Measurements from ENCODE around the gene NELFCD.
"Not testable (repeated sequence)": the region's sequence is repeated elsewhere in the genome, so short reads cannot be mapped to it uniquely, and the experiment has no call there.

Gene NELFCD

DNA sequence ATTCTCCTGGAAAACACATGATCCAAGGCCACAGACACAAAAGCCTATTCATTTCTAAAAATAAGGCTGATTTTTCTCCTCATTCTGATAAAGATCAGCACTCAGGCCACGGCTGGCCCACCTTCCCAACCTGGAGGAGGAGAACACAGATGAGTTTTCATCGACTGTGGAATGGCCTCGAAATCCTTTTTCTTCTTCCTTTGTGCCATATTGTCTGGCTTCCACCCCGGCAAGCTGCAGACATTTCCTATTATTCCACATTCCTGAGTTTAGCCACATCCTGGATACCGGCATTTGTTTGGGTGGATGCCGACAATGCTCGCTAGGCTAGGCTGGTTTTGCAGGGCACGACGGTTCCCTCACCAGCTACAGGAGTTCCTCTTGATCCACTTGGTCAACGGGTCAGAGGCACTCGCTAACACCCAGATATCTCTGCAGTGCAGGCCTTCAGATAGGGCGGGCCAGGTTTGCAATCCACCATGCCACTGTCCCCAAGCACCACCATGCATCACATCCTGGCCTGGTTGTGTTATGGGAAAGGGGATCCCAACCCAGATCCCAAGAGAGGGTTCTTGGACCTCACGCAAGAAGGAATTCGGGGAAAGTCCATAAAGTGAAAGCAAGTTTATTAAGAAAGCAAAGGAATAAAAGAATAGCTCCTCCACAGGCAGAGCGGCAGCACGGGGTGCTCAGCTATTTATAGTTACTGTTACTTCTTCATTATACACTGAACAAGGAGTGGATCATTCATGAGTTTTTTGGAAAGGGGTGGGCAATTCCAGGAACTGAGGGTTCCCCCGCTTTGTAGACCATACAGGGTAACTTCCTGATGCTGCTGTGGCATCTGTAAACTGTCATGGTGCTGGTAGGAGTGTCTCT, 30.2 kb downstream of the NELFCD start:
- Histone ChIP-seq H4K8ac (ENCODE audit: low read depth, low read length) (no peak overlapping the region), H3K79me2 (ENCODE audit: control insufficient read depth, insufficient read depth, low read length, poor library complexity) (peaks cover 7% of the 10 kb centered on the region), H3K4me1 (ENCODE audit: control insufficient read depth in 1 of 2, insufficient read depth in 2 of 2, low read length in 2 of 2) (peaks cover 29 to 32% of the 10 kb centered on the region in 2 experiments), H3K27ac (ENCODE audit: low read depth, low read length) (peak overlapping the region; percentile 88), H2BK5ac (ENCODE audit: low read depth, low read length, poor library complexity) (peak overlapping the region; percentile 78), H2BK120ac (ENCODE audit: insufficient read depth, low read length, poor library complexity) (peak overlapping the region; percentile 81), H3K9me3 (ENCODE audit: insufficient read depth, low read depth, low read length) (no peaks in the 10 kb centered on the region), H3K18ac (ENCODE audit: low read length) (peak overlapping the region; percentile 38), H2AFZ (ENCODE audit: insufficient read depth, low read length, poor library complexity) (no peak overlapping the region), H3K9ac (ENCODE audit: low read length) (no peak overlapping the region), H3K4me2 (ENCODE audit: low read length) (no peak overlapping the region), H3K27me3 (ENCODE audit: insufficient read depth, low read length) (no peaks in the 10 kb centered on the region), H3K4ac (ENCODE audit: low read depth, low read length) (no peak overlapping the region), H3K4me3 (ENCODE audit: low read depth, low read length) (no peak overlapping the region), H2AK5ac (ENCODE audit: low read length) (no peak overlapping the region), H4K12ac (ENCODE audit: low read depth, low read length) (no peak overlapping the region), H3K36me3 (ENCODE audit: control insufficient read depth in 1 of 2, insufficient read depth in 2 of 2, low read length in 2 of 2) (no peaks in the 10 kb centered on the region), H4K91ac (ENCODE audit: low read depth, low read length) (peak overlapping the region; percentile 82), H2BK12ac (ENCODE audit: low read length) (peak overlapping the region; percentile 19), H3K79me1 (ENCODE audit: low read length) (peaks cover 26% of the 10 kb centered on the region), H3K23ac (ENCODE audit: low read length) (no peak overlapping the region), H3K14ac (ENCODE audit: low read length) (no peak overlapping the region)
- peak; percentile 42 to 72 for DNase-seq
- WGBS (ENCODE audit: extremely low coverage, insufficient coverage, insufficient read length): no CpG with 5 or more reads among the region's 17 CpGs

DNA sequence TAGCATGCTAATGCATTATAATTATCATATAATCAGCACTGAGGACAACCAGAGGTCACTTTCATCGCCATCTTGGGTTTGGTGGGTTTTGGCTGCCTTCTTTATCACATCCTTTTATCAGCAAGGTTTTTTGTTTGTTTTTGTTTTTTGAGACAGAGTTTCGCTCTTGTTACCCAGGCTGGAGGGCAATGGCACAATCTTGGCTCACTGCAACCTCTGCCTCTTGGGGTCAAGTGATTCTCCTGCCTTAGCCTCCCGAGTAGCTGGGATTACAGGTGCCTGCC, 30.8 kb downstream of the NELFCD start:
- no CpG with 5 or more reads among the region's 3 CpGs for WGBS (ENCODE audit: extremely low coverage, insufficient coverage, insufficient read length)

DNA sequence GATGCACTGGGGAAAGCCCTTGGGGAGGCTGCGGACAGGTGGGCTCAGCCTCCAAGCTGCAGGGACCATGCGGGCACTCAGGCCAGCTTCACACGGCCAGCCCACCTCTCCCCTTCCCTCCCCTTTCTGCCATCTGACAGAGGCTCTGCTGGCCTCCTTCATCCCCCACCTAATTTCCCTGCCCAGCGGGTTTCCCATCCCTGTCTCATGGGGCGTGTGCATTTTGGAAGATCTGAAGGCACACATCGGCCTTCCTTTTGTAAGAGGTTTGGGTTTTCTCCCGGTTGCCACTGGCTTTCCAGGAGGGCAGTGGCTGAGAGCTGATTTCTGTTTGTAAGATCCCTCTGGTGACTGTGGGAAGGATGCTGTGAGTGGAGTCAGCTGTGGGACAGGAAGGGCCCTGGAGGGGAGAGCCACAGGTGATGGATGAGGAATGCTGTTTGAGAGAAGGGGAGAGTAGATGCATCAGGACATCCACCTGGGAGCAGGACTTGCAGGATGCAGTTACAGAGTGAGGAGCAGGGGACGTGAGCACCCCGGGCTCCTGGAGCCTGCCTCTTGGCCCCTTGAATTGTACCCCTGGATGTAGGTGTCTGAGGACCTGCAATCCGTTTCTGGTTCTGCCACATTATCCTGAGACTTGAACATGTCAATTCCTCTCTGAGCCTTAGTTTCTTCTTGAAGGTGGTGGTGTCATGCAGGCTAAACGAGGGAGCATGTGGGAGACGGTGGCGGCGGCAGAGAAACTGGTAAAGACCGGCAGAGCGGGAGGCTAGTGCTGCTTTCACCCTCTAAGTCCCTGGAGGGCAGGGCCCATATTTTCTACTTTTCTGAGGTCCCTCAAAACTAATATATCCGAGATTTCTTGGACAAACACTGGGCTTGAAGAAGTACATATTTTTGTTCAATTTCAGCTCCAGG, 32.2 kb downstream of the NELFCD start:
- H3K18ac ChIP-seq (ENCODE audit: low read length): no peak overlapping the region
- no peak overlapping the region for H4K12ac ChIP-seq (ENCODE audit: low read depth, low read length)
- H3K9ac ChIP-seq (ENCODE audit: low read length): no peak overlapping the region
- H2BK12ac ChIP-seq (ENCODE audit: low read length): peak overlapping the region; percentile 51
- peaks cover 14% of the 10 kb centered on the region for H3K79me1 ChIP-seq (ENCODE audit: low read length)
- peaks cover 21 to 32% of the 10 kb centered on the region in 2 experiments for H3K4me1 ChIP-seq (ENCODE audit: control insufficient read depth in 1 of 2, insufficient read depth in 2 of 2, low read length in 2 of 2)
- no peak for DNase-seq
- no peak overlapping the region for H3K23ac ChIP-seq (ENCODE audit: low read length)
- H2AK5ac ChIP-seq (ENCODE audit: low read length): peak overlapping the region; percentile 39
- H3K4me2 ChIP-seq (ENCODE audit: low read length): no peak overlapping the region
- H2BK120ac ChIP-seq (ENCODE audit: insufficient read depth, low read length, poor library complexity): peak overlapping the region; percentile 23
- WGBS (ENCODE audit: extremely low coverage, insufficient coverage, insufficient read length): no CpG with 5 or more reads among the region's 17 CpGs
- H3K4ac ChIP-seq (ENCODE audit: low read depth, low read length): no peak overlapping the region
- H2BK5ac ChIP-seq (ENCODE audit: low read depth, low read length, poor library complexity): no peak overlapping the region
- H3K27ac ChIP-seq (ENCODE audit: low read depth, low read length): no peak overlapping the region
- no peaks in the 10 kb centered on the region for H3K36me3 ChIP-seq (ENCODE audit: control insufficient read depth in 1 of 2, insufficient read depth in 2 of 2, low read length in 2 of 2)
- H3K14ac ChIP-seq (ENCODE audit: low read length): no peak overlapping the region
- no peak overlapping the region for H2AFZ ChIP-seq (ENCODE audit: insufficient read depth, low read length, poor library complexity)
- no peaks in the 10 kb centered on the region for H3K9me3 ChIP-seq (ENCODE audit: insufficient read depth, low read depth, low read length)
- H4K91ac ChIP-seq (ENCODE audit: low read depth, low read length): peak overlapping the region; percentile 33
- no peak overlapping the region for H3K4me3 ChIP-seq (ENCODE audit: low read depth, low read length)
- no peak overlapping the region for H4K8ac ChIP-seq (ENCODE audit: low read depth, low read length)
- no peaks in the 10 kb centered on the region for H3K27me3 ChIP-seq (ENCODE audit: insufficient read depth, low read length)
- H3K79me2 ChIP-seq (ENCODE audit: control insufficient read depth, insufficient read depth, low read length, poor library complexity): no peaks in the 10 kb centered on the region

More for the DNA sequence above, 30.8 kb downstream of the NELFCD start:
- not testable (repeated sequence) for H3K23ac ChIP-seq (ENCODE audit: low read length); DNase-seq; H3K14ac ChIP-seq (ENCODE audit: low read length); H2BK5ac ChIP-seq (ENCODE audit: low read depth, low read length, poor library complexity); H3K4me2 ChIP-seq (ENCODE audit: low read length); H3K9ac ChIP-seq (ENCODE audit: low read length); H2AK5ac ChIP-seq (ENCODE audit: low read length); H3K27ac ChIP-seq (ENCODE audit: low read depth, low read length); H4K12ac ChIP-seq (ENCODE audit: low read depth, low read length); H3K18ac ChIP-seq (ENCODE audit: low read length); H4K8ac ChIP-seq (ENCODE audit: low read depth, low read length); H3K4me3 ChIP-seq (ENCODE audit: low read depth, low read length); H3K36me3 ChIP-seq (ENCODE audit: control insufficient read depth in 1 of 2, insufficient read depth in 2 of 2, low read length in 2 of 2); H3K27me3 ChIP-seq (ENCODE audit: insufficient read depth, low read length); H2AFZ ChIP-seq (ENCODE audit: insufficient read depth, low read length, poor library complexity); H3K4ac ChIP-seq (ENCODE audit: low read depth, low read length); H3K9me3 ChIP-seq (ENCODE audit: insufficient read depth, low read depth, low read length); H3K79me2 ChIP-seq (ENCODE audit: control insufficient read depth, insufficient read depth, low read length, poor library complexity)
- Histone ChIP-seq H2BK12ac (ENCODE audit: low read length) (peak overlapping the region; percentile 37), H3K4me1 (ENCODE audit: control insufficient read depth in 1 of 2, insufficient read depth in 2 of 2, low read length in 2 of 2) (peaks cover 25 to 30% of the 10 kb centered on the region in 2 experiments), H3K79me1 (ENCODE audit: low read length) (peaks cover 21% of the 10 kb centered on the region), H4K91ac (ENCODE audit: low read depth, low read length) (peak overlapping the region; percentile 82), H2BK120ac (ENCODE audit: insufficient read depth, low read length, poor library complexity) (peak overlapping the region; percentile 81)

DNA sequence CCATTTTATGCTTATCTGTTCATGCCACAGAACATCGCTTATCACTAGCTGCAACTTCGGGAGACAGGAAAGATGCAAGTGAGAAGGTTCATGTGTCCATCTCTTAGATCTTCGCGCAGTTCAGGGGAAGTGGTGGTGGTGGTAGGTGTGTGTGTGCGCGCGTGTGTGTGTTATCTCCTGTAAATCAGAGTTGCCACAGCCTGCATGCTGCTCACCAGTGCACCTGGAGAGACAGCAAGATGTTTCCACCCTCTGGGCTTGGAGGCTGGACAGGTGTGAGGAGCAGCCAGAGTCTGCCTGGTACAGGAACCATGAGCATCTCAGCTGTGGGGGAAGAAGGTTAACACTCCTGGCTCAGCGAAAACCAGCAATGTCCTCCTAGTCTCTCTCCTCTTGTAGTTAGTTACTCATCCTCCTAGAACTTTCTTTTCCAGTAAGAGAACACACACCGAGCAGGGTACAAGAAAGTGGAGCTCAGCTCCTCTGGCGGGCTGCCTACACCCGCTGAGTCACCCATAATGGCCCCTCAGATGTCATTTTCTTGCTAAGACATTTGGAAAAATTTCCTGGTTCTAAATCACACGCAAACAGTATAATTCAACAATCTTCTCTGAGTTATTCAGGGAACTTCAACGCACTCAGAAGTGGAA, 33.0 kb downstream of the NELFCD start:
- no peak overlapping the region for H2BK12ac ChIP-seq (ENCODE audit: low read length)
- H3K27ac ChIP-seq (ENCODE audit: low read depth, low read length): no peak overlapping the region
- no CpG with 5 or more reads among the region's 13 CpGs for WGBS (ENCODE audit: extremely low coverage, insufficient coverage, insufficient read length)
- H3K4ac ChIP-seq (ENCODE audit: low read depth, low read length): no peak overlapping the region
- peaks cover 14% of the 10 kb centered on the region for H3K79me1 ChIP-seq (ENCODE audit: low read length)
- no peak overlapping the region for H3K18ac ChIP-seq (ENCODE audit: low read length)
- H2AFZ ChIP-seq (ENCODE audit: insufficient read depth, low read length, poor library complexity): no peak overlapping the region
- no peak overlapping the region for H2BK120ac ChIP-seq (ENCODE audit: insufficient read depth, low read length, poor library complexity)
- H3K9ac ChIP-seq (ENCODE audit: low read length): no peak overlapping the region
- H2BK5ac ChIP-seq (ENCODE audit: low read depth, low read length, poor library complexity): no peak overlapping the region
- peak; percentile 32 to 61 for DNase-seq
- H4K91ac ChIP-seq (ENCODE audit: low read depth, low read length): no peak overlapping the region
- H3K4me2 ChIP-seq (ENCODE audit: low read length): no peak overlapping the region
- H3K4me3 ChIP-seq (ENCODE audit: low read depth, low read length): no peak overlapping the region
- no peaks in the 10 kb centered on the region for H3K27me3 ChIP-seq (ENCODE audit: insufficient read depth, low read length)
- H3K4me1 ChIP-seq (ENCODE audit: control insufficient read depth in 1 of 2, insufficient read depth in 2 of 2, low read length in 2 of 2): peaks cover 18 to 33% of the 10 kb centered on the region in 2 experiments
- H4K8ac ChIP-seq (ENCODE audit: low read depth, low read length): no peak overlapping the region
- no peak overlapping the region for H4K12ac ChIP-seq (ENCODE audit: low read depth, low read length)
- H3K79me2 ChIP-seq (ENCODE audit: control insufficient read depth, insufficient read depth, low read length, poor library complexity): no peaks in the 10 kb centered on the region
- H3K36me3 ChIP-seq (ENCODE audit: control insufficient read depth in 1 of 2, insufficient read depth in 2 of 2, low read length in 2 of 2): no peaks in the 10 kb centered on the region
- H3K14ac ChIP-seq (ENCODE audit: low read length): no peak overlapping the region
- no peaks in the 10 kb centered on the region for H3K9me3 ChIP-seq (ENCODE audit: insufficient read depth, low read depth, low read length)
- H2AK5ac ChIP-seq (ENCODE audit: low read length): no peak overlapping the region
- H3K23ac ChIP-seq (ENCODE audit: low read length): no peak overlapping the region

Data from trophoblast cell (in vitro differentiated cells and primary cell).